MM.1S (cell line): ENCODE data around the gene DAND5.

Experiments used
- DNase-seq: peaks from one replicate; pipeline ENCODE4 v3.0.0-alpha.2; 2015
- H2AFZ ChIP-seq: fragments of 300-600 bp; sonication (generic); 2 replicates; pipeline ENCODE4 v1.6.0; 2016; ENCODE audit warnings: antibody characterized with exemption, low read length
- H3F3A ChIP-seq: fragments of 300-600 bp; sonication (generic); 2 replicates; pipeline ENCODE4 v1.6.1; 2016; ENCODE audit warnings: mild to moderate bottlenecking, antibody characterized with exemption, low read length, moderate library complexity, mixed read lengths; ENCODE audit not compliant: insufficient read depth
- H3K27ac ChIP-seq: fragments of 300-600 bp; sonication (generic); 2 replicates; pipeline ENCODE4 v1.5.1; 2016; ENCODE audit warnings: mild to moderate bottlenecking, low read length
- H3K27me3 ChIP-seq: fragments of 300-600 bp; sonication (generic); replicated peaks from 2 replicates; pipeline ENCODE4 v1.6.0; 2016; ENCODE audit warnings: low read length; ENCODE audit not compliant: insufficient read depth
- H3K36me3 ChIP-seq: fragments of 300-600 bp; sonication (generic); replicated peaks from 2 replicates; pipeline ENCODE4 v1.6.1; 2016; ENCODE audit warnings: mild to moderate bottlenecking, low read length, mixed read lengths; ENCODE audit not compliant: insufficient read depth
- H3K4me1 ChIP-seq: fragments of 300-600 bp; sonication (generic); 2 replicates; pipeline ENCODE4 v1.6.1; 2016; ENCODE audit warnings: low read length, mixed read lengths
- H3K4me2 ChIP-seq: fragments of 300-600 bp; sonication (generic); 2 replicates; pipeline ENCODE4 v1.6.0; 2016; ENCODE audit warnings: low read depth, low read length
- H3K4me3 ChIP-seq: fragments of 300-600 bp; sonication (generic); 2 replicates; pipeline ENCODE4 v1.5.1; 2016; ENCODE audit warnings: low read length, mixed read lengths
- H3K79me2 ChIP-seq: fragments of 300-600 bp; sonication (generic); 2 replicates; pipeline ENCODE4 v1.6.1; 2016; ENCODE audit warnings: mixed run types, low read length, mixed read lengths
- H3K9ac ChIP-seq: fragments of 300-600 bp; sonication (generic); 2 replicates; pipeline ENCODE4 v1.6.1; 2016; ENCODE audit warnings: low read length, mixed read lengths
- H3K9me2 ChIP-seq: fragments of 300-600 bp; sonication (generic); replicated peaks from 2 replicates; pipeline ENCODE4 v1.6.1; 2016; ENCODE audit warnings: mild to moderate bottlenecking, low read length, mixed read lengths; ENCODE audit not compliant: insufficient read depth
- H3K9me3 ChIP-seq: fragments of 300-600 bp; sonication (generic); replicated peaks from 2 replicates; pipeline ENCODE4 v1.6.1; 2016; ENCODE audit warnings: mild to moderate bottlenecking, low read length, mixed read lengths; ENCODE audit not compliant: insufficient read depth
- H4K20me1 ChIP-seq: fragments of 300-600 bp; sonication (generic); 2 replicates; pipeline ENCODE4 v1.6.1; 2016; ENCODE audit warnings: mild to moderate bottlenecking, low read length, moderate library complexity, mixed read lengths; ENCODE audit not compliant: insufficient read depth
- CTCF ChIP-seq: fragments of 300-600 bp; sonication (generic); IDR thresholded peaks from 2 replicates; pipeline ENCODE4 v1.5.1; 2016; ENCODE audit warnings: antibody characterized with exemption, low read length, mixed read lengths
- EZH2 ChIP-seq: fragments of 300-600 bp; sonication (generic); optimal IDR thresholded peaks from 2 replicates; pipeline ENCODE3; 2017; ENCODE audit warnings: low read depth, mild to moderate bottlenecking, antibody characterized with exemption, low read length, mixed read lengths
- EZH2phosphoT487 ChIP-seq: fragments of 300-600 bp; sonication (generic); IDR thresholded peaks from 2 replicates; pipeline ENCODE4 v1.6.1; 2018; ENCODE audit warnings: antibody characterized with exemption, low read length

The DAND5 gene

GRCh38 chr19:13018035-13018914, 48.9 kb downstream of the DAND5 start:
- Histone ChIP-seq H3K9me3 (no peaks in the 10 kb centered on the region), H3K27ac (no peak overlapping the region), H3K79me2 (no peaks in the 10 kb centered on the region), H3K4me2 (no peak overlapping the region), H3K4me1 (peaks cover 8% of the 10 kb centered on the region; the same call in 1 of the 2 replicates), H2AFZ (no peak overlapping the region), H3K9ac (no peak overlapping the region), H3F3A (peaks cover 17% of the 10 kb centered on the region; the same call in 1 of the 2 replicates), H3K4me3 (no peak overlapping the region), H3K36me3 (no peaks in the 10 kb centered on the region), H3K27me3 (peaks cover 54% of the 10 kb centered on the region), H3K9me2 (no peaks in the 10 kb centered on the region), H4K20me1 (no peaks in the 10 kb centered on the region)
- no peak for TF ChIP-seq EZH2phosphoT487
- TF ChIP-seq CTCF = no peak
- no peak for TF ChIP-seq EZH2
- DNase-seq = no peak

- Histone ChIP-seq H3K4me1 (peaks cover 8% of the 10 kb centered on the region; the same call in 1 of the 2 replicates), H3K9me3 (no peaks in the 10 kb centered on the region), H3K27me3 (peaks cover 44% of the 10 kb centered on the region), H3K4me2 (no peak overlapping the region), H3K4me3 (no peak overlapping the region), H3K9me2 (no peaks in the 10 kb centered on the region), H3K9ac (no peak overlapping the region), H2AFZ (no peak overlapping the region), H4K20me1 (no peaks in the 10 kb centered on the region), H3K36me3 (no peaks in the 10 kb centered on the region), H3K79me2 (no peaks in the 10 kb centered on the region), H3F3A (peaks cover 19% of the 10 kb centered on the region; the same call in 1 of the 2 replicates), H3K27ac (no peak overlapping the region)
- DNase-seq = no peak
- no peak for TF ChIP-seq EZH2phosphoT487
- no peak for TF ChIP-seq CTCF
- TF ChIP-seq EZH2 = no peak
Observed at GRCh38 chr19:13019332-13019731, 50.0 kb downstream of the DAND5 start.

GRCh38 chr19:13020002-13020414, 50.6 kb downstream of the DAND5 start:
- Histone ChIP-seq H3K9me2 (no peaks in the 10 kb centered on the region), H3F3A (peaks cover 19% of the 10 kb centered on the region; the same call in 1 of the 2 replicates), H3K36me3 (no peaks in the 10 kb centered on the region), H3K27ac (no peak overlapping the region), H3K9ac (no peak overlapping the region), H3K4me2 (no peak overlapping the region), H3K4me3 (no peak overlapping the region), H3K9me3 (no peaks in the 10 kb centered on the region), H3K4me1 (peaks cover 8% of the 10 kb centered on the region; the same call in 1 of the 2 replicates), H4K20me1 (no peaks in the 10 kb centered on the region), H2AFZ (no peak overlapping the region), H3K79me2 (no peaks in the 10 kb centered on the region), H3K27me3 (peaks cover 37% of the 10 kb centered on the region)
- no peak for DNase-seq
- TF ChIP-seq EZH2phosphoT487 (no peak), CTCF (no peak), EZH2 (no peak)
